Right atrium auricular region (tissue), 2 donors: ENCODE measurements around the gene MED9. TPM values are rescaled to one million over a fixed set of nuclear protein-coding genes. Genes with fewer than 3 reads are reported as not detected.
"Not testable (repeated sequence)": the region's sequence is repeated elsewhere in the genome, so short reads cannot be mapped to it uniquely, and the experiment has no call there.

Source experiments
- DNase-seq: peaks from one replicate; pipeline ENCODE4 v3.0.0-alpha.2; 2019; ENCODE audit warnings: low spot score
- H3K27ac ChIP-seq, 2 donors: fragments of 200-600 bp; sonication (generic); 1 replicate in 1 of 2; 2 replicates in 1 of 2; pipeline ENCODE4 v1.5.1; 2016 to 2019
- H3K27me3 ChIP-seq, 2 donors: fragments of 200-600 bp; sonication (generic); one replicate each; pipeline versions ENCODE4 v1.5.1 to v1.6.0; 2017 to 2019
- H3K36me3 ChIP-seq: fragments of 200-600 bp; sonication (generic); one replicate; pipeline ENCODE4 v1.5.1; 2016
- H3K4me1 ChIP-seq, 2 donors: fragments of 200-600 bp; sonication (generic); one replicate each; pipeline versions ENCODE4 v1.5.1 to v1.6.0; 2017 to 2019
- H3K4me3 ChIP-seq, 2 donors: fragments of 200-600 bp; sonication (generic); 1 replicate in 1 of 2; 2 replicates in 1 of 2; pipeline ENCODE4 v1.5.1; 2017 to 2019; ENCODE audit warnings: mild to moderate bottlenecking in 1 of 2, moderate library complexity in 1 of 2
- H3K9me3 ChIP-seq, 2 donors: fragments of 200-600 bp; sonication (generic); one replicate each; pipeline ENCODE4 v1.5.1; 2019
- CTCF ChIP-seq, 2 donors: fragments of 200-600 bp; sonication (generic); IDR thresholded peaks; one replicate each; pipeline ENCODE4 v1.5.1; 2019; ENCODE audit warnings: antibody characterized with exemption in 2 of 2
- total RNA-seq, 2 donors: library from RNA; depleted of rRNA; stranded (reverse); fragments of >200 nt; gene quantifications; one replicate each; pipeline ENCODE4 v1.1.0, GENCODE V29; 2016

MED9 gene
- total RNA-seq, 2 donors from 2014 or later: 36.7 to 41.0 TPM

DNA sequence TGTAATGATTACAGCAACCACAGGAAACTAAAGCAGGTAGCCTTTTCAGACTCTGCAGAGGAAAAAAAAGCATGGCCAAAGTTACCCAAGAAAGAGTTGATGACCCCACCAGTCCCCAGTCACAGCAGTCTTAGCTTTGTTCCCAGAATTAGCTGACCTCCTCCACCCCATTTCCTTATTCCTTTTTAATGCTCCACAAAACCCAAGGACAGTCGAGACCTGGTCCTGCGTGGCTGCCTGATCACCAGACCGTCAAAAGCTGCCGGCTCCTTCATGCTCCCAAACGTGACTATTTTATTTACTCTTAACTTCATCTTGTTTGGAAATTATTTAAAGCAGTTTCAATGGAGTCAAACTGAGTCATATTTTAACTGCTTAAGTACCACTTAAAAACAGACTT is 28.7 kb upstream of the MED9 start:
- Histone ChIP-seq H3K4me3 (no peak overlapping the region), H3K27ac (no peak overlapping the region), H3K4me1 (peaks cover 0 to 11% of the 10 kb centered on the region in 2 donors), H3K27me3 (no peaks in the 10 kb centered on the region), H3K36me3 (no peaks in the 10 kb centered on the region), H3K9me3 (no peaks in the 10 kb centered on the region)
- no peak for DNase-seq
- TF ChIP-seq CTCF (IDR thresholded peaks at IDR 0.05): no peak

- no peak overlapping the region for H3K4me3 ChIP-seq
- no peak for TF ChIP-seq CTCF (IDR thresholded peaks at IDR 0.05)
- DNase-seq: no peak
These were observed 28.1 kb upstream of the MED9 start for GRCh38 chr17:17448723-17449122.

DNA sequence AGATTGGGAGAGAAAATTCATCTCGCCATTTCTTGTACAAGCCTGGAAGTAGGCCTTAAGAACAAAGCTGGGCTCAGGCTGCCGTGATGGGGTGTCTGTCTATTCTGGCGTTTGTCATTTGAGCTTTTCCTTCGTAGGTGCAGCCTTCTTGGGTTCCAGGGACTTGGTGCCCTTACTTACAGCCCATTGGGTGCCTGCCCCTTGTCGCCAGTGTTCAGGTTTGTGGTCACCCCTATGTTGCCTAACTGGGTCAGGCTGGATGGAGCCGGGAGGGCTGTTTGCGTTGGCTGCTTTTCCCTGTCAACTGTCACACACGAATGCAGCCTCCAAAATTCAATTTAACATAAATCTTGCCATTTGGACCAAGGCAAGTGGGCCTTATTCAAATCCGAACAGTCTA is 23.7 kb upstream of the MED9 start:
- DNase-seq: no peak
- Histone ChIP-seq H3K36me3 (no peaks in the 10 kb centered on the region), H3K9me3 (no peaks in the 10 kb centered on the region), H3K27ac (no peak overlapping the region), H3K4me1 (no peaks in the 10 kb centered on the region), H3K4me3 (no peak overlapping the region), H3K27me3 (no peaks in the 10 kb centered on the region)
- no peak for TF ChIP-seq CTCF (IDR thresholded peaks at IDR 0.05)

More at GRCh38 chr17:17448723-17449122, 28.1 kb upstream of the MED9 start:
- peaks cover 0 to 11% of the 10 kb centered on the region in 2 donors for H3K4me1 ChIP-seq
- H3K27me3 ChIP-seq: no peaks in the 10 kb centered on the region
- H3K27ac ChIP-seq: no peak overlapping the region
- no peaks in the 10 kb centered on the region for H3K36me3 ChIP-seq
- H3K9me3 ChIP-seq: no peaks in the 10 kb centered on the region

DNA sequence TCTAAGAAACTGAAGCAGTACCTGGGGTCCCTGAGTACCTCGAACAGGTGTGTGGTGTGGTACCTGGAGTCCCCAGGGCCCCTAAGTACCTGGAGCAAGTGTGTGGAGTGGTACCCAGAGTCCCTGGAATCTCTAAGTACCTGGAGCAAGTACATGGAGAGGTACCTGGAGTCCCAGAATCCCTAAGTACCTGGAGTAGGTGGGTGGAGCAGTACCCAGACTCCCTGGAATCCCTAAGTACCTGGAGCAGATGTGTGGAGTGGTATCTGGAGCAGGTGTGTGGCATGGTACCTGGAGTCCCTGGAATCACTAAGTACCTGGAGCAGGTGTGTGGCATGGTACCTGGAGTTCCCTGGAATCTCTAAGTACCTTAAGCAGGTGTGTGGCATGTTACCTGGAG is 22.5 kb upstream of the MED9 start:
- no peak for DNase-seq
- Histone ChIP-seq H3K27ac (no peak overlapping the region), H3K27me3 (no peaks in the 10 kb centered on the region), H3K36me3 (no peaks in the 10 kb centered on the region), H3K4me3 (no peak overlapping the region), H3K4me1 (no peaks in the 10 kb centered on the region), H3K9me3 (no peaks in the 10 kb centered on the region)
- TF ChIP-seq CTCF (IDR thresholded peaks at IDR 0.05): no peak

DNA sequence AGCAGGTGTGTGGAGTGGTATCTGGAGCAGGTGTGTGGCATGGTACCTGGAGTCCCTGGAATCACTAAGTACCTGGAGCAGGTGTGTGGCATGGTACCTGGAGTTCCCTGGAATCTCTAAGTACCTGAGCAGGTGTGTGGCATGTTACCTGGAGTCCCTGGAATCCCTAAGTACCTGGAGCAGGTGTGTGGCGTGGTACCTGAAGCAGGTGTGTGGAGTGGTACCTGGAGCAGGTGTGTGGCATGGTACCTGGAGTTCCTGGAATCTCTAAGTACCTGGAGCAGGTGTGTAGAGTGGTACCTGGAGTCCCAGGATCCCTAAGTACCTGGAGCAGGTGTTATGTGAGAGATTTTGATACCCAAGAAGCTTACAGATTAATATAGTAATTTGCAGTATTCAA is 22.1 kb upstream of the MED9 start:
- H3K27ac ChIP-seq, H3K36me3 ChIP-seq, H3K9me3 ChIP-seq, DNase-seq, H3K4me1 ChIP-seq, H3K27me3 ChIP-seq, H3K4me3 ChIP-seq: not testable (repeated sequence)

DNA sequence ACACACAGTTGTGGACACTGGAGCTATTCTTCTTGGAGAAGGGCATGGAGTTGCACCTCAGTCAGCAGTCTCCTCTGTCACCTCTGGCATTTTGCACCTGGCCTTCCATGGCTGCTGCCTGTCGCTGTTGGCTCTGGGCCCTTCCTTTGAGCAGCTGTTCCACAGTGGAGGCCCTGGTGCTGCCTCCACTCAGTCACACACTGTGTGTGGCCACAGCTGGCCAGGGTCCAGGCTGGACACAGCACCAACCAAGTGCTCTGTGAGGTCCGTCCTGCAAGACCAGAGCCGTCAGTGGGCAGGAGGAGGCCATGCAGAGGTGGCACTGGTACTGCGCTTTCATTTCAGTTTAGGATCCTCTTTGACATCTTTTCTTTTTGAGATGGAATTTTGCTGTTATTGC is 21.6 kb upstream of the MED9 start:
- TF ChIP-seq CTCF (IDR thresholded peaks at IDR 0.05): no peak

More for the DNA sequence above, 21.6 kb upstream of the MED9 start:
- no peaks in the 10 kb centered on the region for H3K27me3 ChIP-seq
- H3K36me3 ChIP-seq: no peaks in the 10 kb centered on the region
- no peak for DNase-seq
- no peaks in the 10 kb centered on the region for H3K4me1 ChIP-seq
- no peak overlapping the region for H3K4me3 ChIP-seq
- no peak overlapping the region for H3K27ac ChIP-seq
- H3K9me3 ChIP-seq: no peaks in the 10 kb centered on the region
